Suprapubic skin (tissue), 3 donors: ENCODE measurements around the gene MYO5B.

Experiments
- CTCF ChIP-seq, 2 donors: fragments of 200-600 bp in 1 of 2; fragments of 450-650 bp in 1 of 2; sonication (generic) in 1 of 2; IDR thresholded peaks; one replicate each; pipeline ENCODE4 v1.5.1; 2016 to 2019; ENCODE audit warnings: antibody characterized with exemption in 2 of 2, mild to moderate bottlenecking in 1 of 2, moderate library complexity in 1 of 2
- EP300 ChIP-seq: sonication (generic); formaldehyde crosslinking; IDR thresholded peaks from one replicate; pipeline ENCODE4 v1.6.1; 2017; ENCODE audit warnings: antibody characterized with exemption
- POLR2A ChIP-seq, 2 donors: fragments of 450-650 bp; IDR thresholded peaks; one replicate each; pipeline ENCODE4 v1.6.1; 2017; ENCODE audit warnings: antibody characterized with exemption in 2 of 2, mild to moderate bottlenecking in 2 of 2, moderate library complexity in 2 of 2

- TF ChIP-seq POLR2A (IDR thresholded peaks at IDR 0.05) (no peak), CTCF (IDR thresholded peaks at IDR 0.05) (no peak), EP300 (no peak)
These were observed 118.7 kb downstream of the MYO5B start for GRCh38 chr18:50076277-50076676.
